K562 (cell line): ENCODE data around the gene LRRC61. TPM values are rescaled to one million over a fixed set of nuclear protein-coding genes. Genes with fewer than 3 reads are reported as not detected.

Experiments
- COPS2 ChIP-seq: fragments of 450-650 bp; conservative IDR thresholded peaks from 2 replicates; pipeline ENCODE4 v1.6.1; 2016; ENCODE audit warnings: mild to moderate bottlenecking, moderate library complexity
- CREM ChIP-seq: IDR thresholded peaks from 2 replicates; pipeline ENCODE4 v1.6.1; 2014; ENCODE audit warnings: antibody characterized with exemption, low read depth
- ELF1 ChIP-seq: fragments of 200-800 bp; sonication (Bioruptor generic); IDR thresholded peaks from 2 replicates; pipeline ENCODE4 v1.6.1; 2016; ENCODE audit warnings: missing genetic modification characterization, missing compliant biosample characterization
- GTF2E2 ChIP-seq: fragments of 200-800 bp; sonication (Bioruptor generic); IDR thresholded peaks from 2 replicates; pipeline ENCODE4 v1.6.1; 2016; ENCODE audit warnings: missing genetic modification characterization, missing compliant biosample characterization
- HDAC2 ChIP-seq: fragments of 450-650 bp; IDR thresholded peaks from 2 replicates; pipeline ENCODE4 v1.6.1; 2016; ENCODE audit warnings: mild to moderate bottlenecking
- KDM4B ChIP-seq, 2 experiments: fragments of 450-650 bp in 1 of 2; sonication (generic) in 1 of 2; IDR thresholded peaks; 2 replicates each; pipeline ENCODE4 v1.6.1; 2016 to 2017; ENCODE audit warnings: borderline replicate concordance in 2 of 2, antibody characterized with exemption in 1 of 2, low read depth in 1 of 2, mild to moderate bottlenecking in 1 of 2
- KDM5B ChIP-seq: fragments of 200-600 bp; sonication (generic); IDR thresholded peaks from 2 replicates; pipeline ENCODE4 v1.6.1; 2012; ENCODE audit warnings: low read depth, mild to moderate bottlenecking, moderate library complexity, low read length, control low read depth, inconsistent platforms; ENCODE audit not compliant: insufficient replicate concordance
- NFE2 ChIP-seq: IDR thresholded peaks from 2 replicates; pipeline ENCODE4 v1.6.1; 2014; ENCODE audit warnings: antibody characterized with exemption, low read depth
- RCOR1 ChIP-seq, 2 experiments: IDR thresholded peaks; 2 replicates each; pipeline ENCODE4 v1.6.1; 2012; ENCODE audit warnings: low read depth in 2 of 2, low read length in 2 of 2, borderline replicate concordance in 1 of 2, improper control_type of control experiment in 1 of 2
- SMAD3 ChIP-seq: fragments of 450-650 bp; formaldehyde crosslinking; conservative IDR thresholded peaks from 2 replicates; pipeline ENCODE4 v1.4.0; 2020; ENCODE audit warnings: mild to moderate bottlenecking
- SRSF3 ChIP-seq: fragments of 200-400 bp; formaldehyde crosslinking; IDR thresholded peaks from 2 replicates; pipeline ENCODE4 v1.6.1; 2016; ENCODE audit warnings: mild to moderate bottlenecking, low read length, moderate library complexity; ENCODE audit not compliant: insufficient read depth
- ZNF740 ChIP-seq, 3 experiments: fragments of 200-800 bp in 1 of 3; sonication (Bioruptor generic) in 1 of 3; sonication (generic) in 1 of 3; formaldehyde crosslinking in 1 of 3; IDR thresholded peaks; 2 replicates each; pipeline versions ENCODE4 v1.6.1 to v1.8.0; 2016 to 2022; ENCODE audit warnings: mild to moderate bottlenecking in 2 of 3, missing compliant biosample characterization in 2 of 3, missing genetic modification characterization in 2 of 3, missing genetic modification reagents in 1 of 3
- polyA plus RNA-seq, 8 experiments: library from polyadenylated mRNA; depleted of rRNA in 4 of 8; stranded (reverse) in 5 of 8; unstranded in 3 of 8; fragments of >200 nt; fragmentation: Nextera tagmentation in 2 of 8; fragmentation: Illumina TruSeq in 1 of 8; extraction: Ambion mirVana in 2 of 8; extraction: Trizol in 1 of 8; gene quantifications; 2 replicates each; pipeline versions ENCODE4 v1.2.1 to v1.2.3, GENCODE V29; 2011 to 2014; ENCODE audit warnings: inconsistent platforms in 1 of 8, missing spikeins in 1 of 8
- total RNA-seq, 7 experiments: library from RNA; depleted of rRNA in 6 of 7; stranded (reverse); fragments of >200 nt in 6 of 7; fragmentation: Illumina TruSeq in 2 of 7; extraction: Trizol in 2 of 7; gene quantifications; 2 replicates each; pipeline versions ENCODE4 v1.2.1 to v1.2.3, GENCODE V29; 2011 to 2021; ENCODE audit warnings: low replicate concordance in 1 of 7
- TF ChIP-seq, protein P1 (sequence below): fragments of 250-450 bp; sonication (Bioruptor Pico); IDR thresholded peaks from 2 replicates; pipeline ENCODE4 v1.8.0; 2022; ENCODE audit warnings: moderate library complexity, mild to moderate bottlenecking, inconsistent platforms
- TF ChIP-seq, protein P2 (sequence below): sonication (generic); formaldehyde crosslinking; IDR thresholded peaks from 2 replicates; pipeline ENCODE4 v1.8.0; 2022; ENCODE audit warnings: missing genetic modification reagents, mild to moderate bottlenecking, borderline replicate concordance
- TF ChIP-seq, protein P3 (sequence below), 2 experiments: fragments of 450-650 bp; formaldehyde crosslinking in 1 of 2; IDR thresholded peaks; 2 replicates each; pipeline versions ENCODE4 v1.4.0 to v1.6.1; 2014 to 2020; ENCODE audit warnings: mild to moderate bottlenecking in 2 of 2, borderline replicate concordance in 1 of 2, low read depth in 1 of 2

The LRRC61 gene
- total and polyA plus RNA-seq, 9 of the 15 experiments (the other 6 are each of a cell fraction or from before 2014, with no cell fraction given), result 1.3 to 55.2 (median 35.2) TPM

DNA sequence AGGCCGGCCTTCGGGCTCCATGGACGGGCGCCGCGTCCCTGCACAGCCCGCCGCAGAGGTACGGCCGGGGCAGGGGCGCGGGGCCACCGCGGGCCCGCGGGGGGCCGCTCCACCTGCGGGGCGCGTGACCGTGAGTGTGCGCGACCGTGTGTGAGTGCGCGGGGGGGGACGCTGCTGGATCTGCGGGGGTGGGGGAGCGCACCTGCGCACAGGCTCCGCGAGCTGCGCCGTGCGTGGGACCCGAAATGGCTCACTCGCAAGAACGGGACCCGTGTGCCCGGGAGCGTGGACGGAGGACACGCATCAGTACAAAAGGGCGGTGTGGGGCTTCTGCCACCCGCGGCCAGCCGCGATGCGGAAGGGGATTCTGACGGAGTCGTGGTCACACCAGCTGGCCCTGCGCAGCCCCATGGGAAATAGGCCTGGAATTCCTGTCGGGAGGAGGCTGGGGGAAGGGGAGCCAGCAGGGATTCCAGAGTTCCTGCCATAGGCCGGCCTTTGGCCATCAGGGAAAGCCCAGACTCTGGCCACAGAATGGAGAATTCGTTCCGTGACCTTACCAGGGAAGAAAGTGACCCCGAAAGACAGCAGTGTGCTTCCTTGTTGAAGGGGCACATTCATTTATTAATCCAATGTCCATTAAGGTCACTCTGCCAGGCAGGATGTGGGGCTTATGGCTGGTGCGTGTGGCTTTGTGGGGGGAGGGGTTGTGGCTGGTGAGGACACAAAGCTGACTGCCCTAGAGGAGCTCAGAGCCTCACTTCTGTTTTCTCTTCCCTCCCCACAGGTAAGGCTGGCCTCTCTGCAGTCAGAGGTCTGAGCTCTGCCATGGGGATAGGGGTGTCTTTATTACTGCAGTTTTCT, 46.0 kb downstream of the LRRC61 start (continued):
- TF ChIP-seq ZNF740 (CRISPR knock-in tag; IDR thresholded peaks at IDR 0.05) (peak; percentile 91), ZNF740 (tag; IDR thresholded peaks at IDR 0.05) (peak in 1 of 2 experiments; percentile 92; a peak in 2 of 4 replicates), KDM5B (peak; percentile 35), GTF2E2 (tag) (peak; percentile 75), HDAC2 (0 out of 2 replicates have a peak, but pooled peaks have one; percentile 16), COPS2 (no peak), CREM (peak; percentile 68), ELF1 (tag) (no peak), RCOR1 (IDR thresholded peaks at IDR 0.05; ENCODE audit: borderline replicate concordance in 1 of 2, low read depth in 2 of 2, low read length in 2 of 2) (0 out of 4 replicates have a peak, but pooled peaks of 1 of the 2 experiments have one; percentile 2), SMAD3 (CRISPR knock-in tag) (no peak), NFE2 (no peak), KDM4B (IDR thresholded peaks at IDR 0.05; ENCODE audit: borderline replicate concordance in 2 of 2, low read depth in 1 of 2) (peak in 1 of 2 experiments; percentile 80; a peak in 1 of 4 replicates), SRSF3 (0 out of 2 replicates have a peak, but pooled peaks have one; percentile 64)
- TF ChIP-seq, protein P1, sequence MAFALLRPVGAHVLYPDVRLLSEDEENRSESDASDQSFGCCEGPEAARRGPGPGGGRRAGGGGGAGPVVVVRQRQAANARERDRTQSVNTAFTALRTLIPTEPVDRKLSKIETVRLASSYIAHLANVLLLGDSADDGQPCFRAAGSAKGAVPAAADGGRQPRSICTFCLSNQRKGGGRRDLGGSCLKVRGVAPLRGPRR, result no peak
- TF ChIP-seq, protein P2, sequence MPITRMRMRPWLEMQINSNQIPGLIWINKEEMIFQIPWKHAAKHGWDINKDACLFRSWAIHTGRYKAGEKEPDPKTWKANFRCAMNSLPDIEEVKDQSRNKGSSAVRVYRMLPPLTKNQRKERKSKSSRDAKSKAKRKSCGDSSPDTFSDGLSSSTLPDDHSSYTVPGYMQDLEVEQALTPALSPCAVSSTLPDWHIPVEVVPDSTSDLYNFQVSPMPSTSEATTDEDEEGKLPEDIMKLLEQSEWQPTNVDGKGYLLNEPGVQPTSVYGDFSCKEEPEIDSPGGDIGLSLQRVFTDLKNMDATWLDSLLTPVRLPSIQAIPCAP (CRISPR knock-in tag), result 0 out of 2 replicates have a peak, but pooled peaks have one; percentile 70
- TF ChIP-seq, protein P3, sequence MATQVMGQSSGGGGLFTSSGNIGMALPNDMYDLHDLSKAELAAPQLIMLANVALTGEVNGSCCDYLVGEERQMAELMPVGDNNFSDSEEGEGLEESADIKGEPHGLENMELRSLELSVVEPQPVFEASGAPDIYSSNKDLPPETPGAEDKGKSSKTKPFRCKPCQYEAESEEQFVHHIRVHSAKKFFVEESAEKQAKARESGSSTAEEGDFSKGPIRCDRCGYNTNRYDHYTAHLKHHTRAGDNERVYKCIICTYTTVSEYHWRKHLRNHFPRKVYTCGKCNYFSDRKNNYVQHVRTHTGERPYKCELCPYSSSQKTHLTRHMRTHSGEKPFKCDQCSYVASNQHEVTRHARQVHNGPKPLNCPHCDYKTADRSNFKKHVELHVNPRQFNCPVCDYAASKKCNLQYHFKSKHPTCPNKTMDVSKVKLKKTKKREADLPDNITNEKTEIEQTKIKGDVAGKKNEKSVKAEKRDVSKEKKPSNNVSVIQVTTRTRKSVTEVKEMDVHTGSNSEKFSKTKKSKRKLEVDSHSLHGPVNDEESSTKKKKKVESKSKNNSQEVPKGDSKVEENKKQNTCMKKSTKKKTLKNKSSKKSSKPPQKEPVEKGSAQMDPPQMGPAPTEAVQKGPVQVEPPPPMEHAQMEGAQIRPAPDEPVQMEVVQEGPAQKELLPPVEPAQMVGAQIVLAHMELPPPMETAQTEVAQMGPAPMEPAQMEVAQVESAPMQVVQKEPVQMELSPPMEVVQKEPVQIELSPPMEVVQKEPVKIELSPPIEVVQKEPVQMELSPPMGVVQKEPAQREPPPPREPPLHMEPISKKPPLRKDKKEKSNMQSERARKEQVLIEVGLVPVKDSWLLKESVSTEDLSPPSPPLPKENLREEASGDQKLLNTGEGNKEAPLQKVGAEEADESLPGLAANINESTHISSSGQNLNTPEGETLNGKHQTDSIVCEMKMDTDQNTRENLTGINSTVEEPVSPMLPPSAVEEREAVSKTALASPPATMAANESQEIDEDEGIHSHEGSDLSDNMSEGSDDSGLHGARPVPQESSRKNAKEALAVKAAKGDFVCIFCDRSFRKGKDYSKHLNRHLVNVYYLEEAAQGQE (IDR thresholded peaks at IDR 0.05; ENCODE audit: borderline replicate concordance), result no peak
- TF ChIP-seq, protein P3 (CRISPR knock-in tag; IDR thresholded peaks at IDR 0.05; ENCODE audit: low read depth), result no peak
